Sigmoid colon (tissue), 4 donors: Measurements from ENCODE around the gene ZFAND3.

ENCODE experiments used
- CTCF ChIP-seq, 4 experiments: fragments of 450-650 bp in 3 of 4; fragments of 200-600 bp in 1 of 4; IDR thresholded peaks; one replicate each; pipeline ENCODE4 v1.5.1; 2016 to 2019; ENCODE audit warnings: antibody characterized with exemption in 4 of 4, mild to moderate bottlenecking in 3 of 4, moderate library complexity in 2 of 4
- EP300 ChIP-seq, 4 donors: sonication (generic); formaldehyde crosslinking; IDR thresholded peaks; one replicate each; pipeline ENCODE4 v1.6.1; 2017; ENCODE audit warnings: antibody characterized with exemption in 4 of 4
- POLR2A ChIP-seq, 2 donors: fragments of 450-650 bp; IDR thresholded peaks; one replicate each; pipeline ENCODE4 v1.6.1; 2016; ENCODE audit warnings: antibody characterized with exemption in 2 of 2, mild to moderate bottlenecking in 2 of 2, moderate library complexity in 2 of 2
- POLR2AphosphoS5 ChIP-seq, 4 donors: sonication (generic); formaldehyde crosslinking; IDR thresholded peaks; one replicate each; pipeline ENCODE4 v1.6.1; 2017; ENCODE audit warnings: antibody characterized with exemption in 4 of 4

DNA sequence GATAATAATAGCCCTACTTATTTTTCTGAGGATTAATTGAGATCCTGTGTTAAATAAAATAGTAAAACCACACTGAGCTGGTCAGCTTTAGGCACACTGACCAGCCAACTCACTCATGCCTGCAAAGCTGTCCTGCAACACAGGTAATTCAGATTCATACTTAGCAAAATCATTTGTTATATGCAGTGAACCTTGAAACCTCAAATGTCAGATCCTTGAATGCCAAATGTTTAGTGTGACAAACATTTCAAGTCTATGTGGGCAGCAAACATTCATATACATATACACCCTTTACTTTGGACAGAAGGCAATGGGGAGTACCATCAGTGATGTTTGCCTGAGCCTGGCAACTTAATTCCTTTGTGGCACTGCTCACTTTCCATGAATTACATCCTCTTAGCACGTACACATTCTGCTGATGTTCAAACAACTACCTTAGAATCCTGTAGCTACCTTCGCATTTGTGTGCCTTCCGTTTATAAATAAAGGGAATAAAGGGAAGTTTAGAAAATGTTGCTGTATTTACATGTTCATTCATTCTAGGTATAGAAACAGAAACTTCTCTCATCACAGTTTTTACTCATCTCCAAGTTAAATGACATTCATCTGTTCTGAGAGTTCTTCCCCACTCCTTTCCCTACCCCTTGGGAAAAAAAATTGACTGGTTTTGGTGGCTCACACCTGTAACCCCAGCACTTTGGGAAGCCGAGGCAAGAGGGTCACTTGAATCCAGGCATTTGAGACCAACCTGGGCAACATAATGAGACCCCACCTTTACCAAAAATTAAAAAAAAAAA, 140.8 kb downstream of the ZFAND3 start:
- no peak for TF ChIP-seq CTCF (IDR thresholded peaks at IDR 0.05)
- no peak for TF ChIP-seq POLR2AphosphoS5 (IDR thresholded peaks at IDR 0.05)
- TF ChIP-seq POLR2A (IDR thresholded peaks at IDR 0.05): no peak
- TF ChIP-seq EP300 (IDR thresholded peaks at IDR 0.05): no peak
